K562 (cell line): ENCODE data around the gene SCLT1. TPM values are rescaled to one million over a fixed set of nuclear protein-coding genes. Genes with fewer than 3 reads are reported as not detected.

ENCODE experiments used
- ATAC-seq: fragments of 200-7000 bp; cut with Tn5 transposase; 3 replicates; pipeline ENCODE4 v1.9.1; 2020; ENCODE audit warnings: moderate library complexity
- BruUV-seq: library from RNA; stranded (reverse); fragments of 400-500 nt; replicated peaks from 2 replicates; lab custom pipeline; 2021; lab: Mats Ljungman, UMichigan
- CTCF ChIA-PET: fragments of 300-600 bp; formaldehyde crosslinking; extraction: SDS; loops from one replicate; lab custom pipeline; 2021; ENCODE audit warnings: low intra/inter-chr PET ratio; lab: Yijun Ruan, JAX
- POLR2A ChIA-PET: fragments of 300-600, 350-650 bp; sonication (Branson Sonifier 250); formaldehyde crosslinking; extraction: SDS; loops from one replicate; lab custom pipeline; 2021; ENCODE audit warnings: antibody characterized with exemption, inconsistent platforms; lab: Yijun Ruan, JAX
- DNase-seq, 4 experiments: peaks; one replicate each; pipeline versions ENCODE4 v3.0.0 to v3.0.0-alpha.2; 2011 to 2018; ENCODE audit warnings: low spot score in 3 of 4, mixed read lengths in 3 of 4; ENCODE audit errors: extremely low read depth in 1 of 4
- FAIRE-seq: peaks from 2 replicates; lab custom pipeline; 2011; peaks lifted over from hg19 to GRCh38; lab: Jason Lieb, UNC
- H2AFZ ChIP-seq: 2 replicates; pipeline ENCODE4 v1.6.0; 2011; ENCODE audit warnings: low read depth, low read length, control low read depth, inconsistent platforms
- H3K27ac ChIP-seq: fragments of 200-600 bp; 3 replicates; pipeline ENCODE4 v1.8.0; 2011; ENCODE audit warnings: low read depth, mild to moderate bottlenecking, control low read depth, inconsistent platforms, low read length, moderate library complexity, mixed read lengths; ENCODE audit errors: extremely low read depth
- H3K27me3 ChIP-seq, 2 experiments: fragments of 300-600 bp in 1 of 2; 2 replicates in 1 of 2; 3 replicates in 1 of 2; pipeline versions ENCODE4 v1.6.0 to v1.8.0; 2011; ENCODE audit warnings: inconsistent platforms in 2 of 2, low read length in 2 of 2, mild to moderate bottlenecking in 1 of 2, mixed read lengths in 1 of 2, moderate library complexity in 1 of 2; ENCODE audit not compliant: control insufficient read depth in 2 of 2, insufficient read depth in 2 of 2
- H3K36me3 ChIP-seq: fragments of 300-600 bp; 3 replicates; pipeline ENCODE4 v1.8.0; 2011; ENCODE audit warnings: mild to moderate bottlenecking, low read length, inconsistent platforms; ENCODE audit not compliant: control insufficient read depth, insufficient read depth
- H3K4me1 ChIP-seq, 2 experiments: fragments of 200-600 bp in 1 of 2; replicated peaks in 1 of 2; 2 replicates in 1 of 2; 3 replicates in 1 of 2; pipeline versions ENCODE4 v1.5.1 to v1.8.0; 2011; ENCODE audit warnings: inconsistent platforms in 2 of 2, low read length in 2 of 2, mild to moderate bottlenecking in 1 of 2, mixed read lengths in 1 of 2, moderate library complexity in 1 of 2; ENCODE audit not compliant: control insufficient read depth in 2 of 2, insufficient read depth in 2 of 2
- H3K4me2 ChIP-seq: 2 replicates; pipeline ENCODE4 v1.6.1; 2011; ENCODE audit warnings: low read length, control low read depth, inconsistent platforms, mixed read lengths; ENCODE audit not compliant: insufficient read depth
- H3K4me3 ChIP-seq: fragments of 200-600 bp; sonication (generic), shearing (Covaris generic); 2 replicates; pipeline ENCODE4 v1.5.1; 2016; ENCODE audit warnings: control low read depth, inconsistent platforms
- H3K79me2 ChIP-seq: fragments of 200-600 bp; 3 replicates; pipeline ENCODE4 v1.8.0; 2011; ENCODE audit warnings: low read length, inconsistent platforms; ENCODE audit not compliant: control insufficient read depth, insufficient read depth
- H3K9ac ChIP-seq, 2 experiments: 2 replicates each; pipeline versions ENCODE4 v1.6.0 to v1.6.1; 2011; ENCODE audit warnings: low read depth in 2 of 2, low read length in 2 of 2, control low read depth in 1 of 2, inconsistent platforms in 1 of 2, mild to moderate bottlenecking in 1 of 2, mixed read lengths in 1 of 2; ENCODE audit not compliant: insufficient read depth in 1 of 2
- H3K9me1 ChIP-seq: one replicate; pipeline ENCODE4 v1.6.0; 2011; ENCODE audit warnings: inconsistent platforms, mild to moderate bottlenecking, low read length, moderate library complexity; ENCODE audit not compliant: control insufficient read depth, insufficient read depth
- H3K9me3 ChIP-seq: replicated peaks from 2 replicates; pipeline ENCODE4 v1.5.1; 2011; ENCODE audit warnings: low read depth, low read length, inconsistent platforms; ENCODE audit not compliant: control insufficient read depth, insufficient read depth
- H4K20me1 ChIP-seq: replicated peaks from 2 replicates; pipeline ENCODE4 v1.6.1; 2011; ENCODE audit warnings: low read length, inconsistent platforms, mixed read lengths; ENCODE audit not compliant: control insufficient read depth, insufficient read depth
- L3MBTL2 ChIP-seq: fragments of 450-650 bp; IDR thresholded peaks from 2 replicates; pipeline ENCODE4 v1.6.1; 2016; ENCODE audit warnings: mild to moderate bottlenecking, moderate library complexity
- MECOM ChIP-seq: fragments of 250-450 bp; sonication (Bioruptor Pico); IDR thresholded peaks from 2 replicates; pipeline ENCODE4 v1.8.0; 2022; ENCODE audit warnings: inconsistent platforms
- MIER1 ChIP-seq: fragments of 450-650 bp; IDR thresholded peaks from 2 replicates; pipeline ENCODE4 v1.6.1; 2016; ENCODE audit warnings: antibody characterized with exemption, mild to moderate bottlenecking, low read depth
- PCBP2 ChIP-seq: fragments of 200-400 bp; formaldehyde crosslinking; IDR thresholded peaks from 2 replicates; pipeline ENCODE4 v1.6.1; 2018; ENCODE audit warnings: low read length, low read depth, mild to moderate bottlenecking, moderate library complexity; ENCODE audit not compliant: poor library complexity, severe bottlenecking
- SAFB2 ChIP-seq: fragments of 200-400 bp; formaldehyde crosslinking; IDR thresholded peaks from 2 replicates; pipeline ENCODE4 v1.6.1; 2018; ENCODE audit warnings: borderline replicate concordance, low read length, low read depth, moderate library complexity; ENCODE audit not compliant: severe bottlenecking
- SMARCA5 ChIP-seq: fragments of 450-650 bp; IDR thresholded peaks from 2 replicates; pipeline ENCODE4 v1.6.1; 2016
- ZNF175 ChIP-seq: fragments of 200-800 bp; sonication (Bioruptor generic); IDR thresholded peaks from 2 replicates; pipeline ENCODE4 v1.6.1; 2016; ENCODE audit warnings: low read depth, mild to moderate bottlenecking, missing genetic modification characterization, missing compliant biosample characterization
- WGBS: fragments of 100-300 bp; shearing (Covaris generic); methylation state at CpG from one replicate; pipeline ENCODE4 v1.1.6; 2016; ENCODE audit warnings: low coverage, mixed read lengths; ENCODE audit not compliant: insufficient coverage; ENCODE audit errors: missing lambda C conversion rate; 5-methylcytosine and 5-hydroxymethylcytosine counted together
- in situ Hi-C: fragments of 300-500 bp; cut with MboI; formaldehyde crosslinking; loops from 4 replicates; pipeline ENCODE4 v1.15.0; 2018; ENCODE audit warnings: inconsistent platforms, mixed read lengths
- intact Hi-C: fragments of 100-400 bp; cut with micrococcal nuclease; formaldehyde crosslinking; loops from 2 replicates; pipeline ENCODE4 v1.14.2; 2022
- polyA plus RNA-seq, 8 experiments: library from polyadenylated mRNA; depleted of rRNA in 4 of 8; stranded (reverse) in 5 of 8; unstranded in 3 of 8; fragments of >200 nt; fragmentation: Nextera tagmentation in 2 of 8; fragmentation: Illumina TruSeq in 1 of 8; extraction: Ambion mirVana in 2 of 8; extraction: Trizol in 1 of 8; gene quantifications; 2 replicates each; pipeline versions ENCODE4 v1.2.1 to v1.2.3, GENCODE V29; 2011 to 2014; ENCODE audit warnings: inconsistent platforms in 1 of 8, missing spikeins in 1 of 8
- total RNA-seq, 7 experiments: library from RNA; depleted of rRNA in 6 of 7; stranded (reverse); fragments of >200 nt in 6 of 7; fragmentation: Illumina TruSeq in 2 of 7; extraction: Trizol in 2 of 7; gene quantifications; 2 replicates each; pipeline versions ENCODE4 v1.2.1 to v1.2.3, GENCODE V29; 2011 to 2021; ENCODE audit warnings: low replicate concordance in 1 of 7
- TF ChIP-seq, protein P1 (sequence below): sonication (generic); formaldehyde crosslinking; IDR thresholded peaks from 2 replicates; pipeline ENCODE4 v1.8.1; 2023; ENCODE audit warnings: mild to moderate bottlenecking, missing genetic modification reagents
- TF ChIP-seq, protein P2 (sequence below): IDR thresholded peaks from 2 replicates; pipeline ENCODE4 v1.6.1; 2011; ENCODE audit not compliant: insufficient read length; ENCODE audit errors: extremely low read depth
- TF ChIP-seq, protein P3 (sequence below): fragments of 450-650 bp; IDR thresholded peaks from 2 replicates; pipeline ENCODE4 v1.6.1; 2016; ENCODE audit warnings: missing biosample characterization, missing genetic modification characterization

The SCLT1 gene
- total and polyA plus RNA-seq, 9 of the 15 experiments (the other 6 are each of a cell fraction or from before 2014, with no cell fraction given) = 8.0 to 31.9 (median 24.2) TPM

DNA sequence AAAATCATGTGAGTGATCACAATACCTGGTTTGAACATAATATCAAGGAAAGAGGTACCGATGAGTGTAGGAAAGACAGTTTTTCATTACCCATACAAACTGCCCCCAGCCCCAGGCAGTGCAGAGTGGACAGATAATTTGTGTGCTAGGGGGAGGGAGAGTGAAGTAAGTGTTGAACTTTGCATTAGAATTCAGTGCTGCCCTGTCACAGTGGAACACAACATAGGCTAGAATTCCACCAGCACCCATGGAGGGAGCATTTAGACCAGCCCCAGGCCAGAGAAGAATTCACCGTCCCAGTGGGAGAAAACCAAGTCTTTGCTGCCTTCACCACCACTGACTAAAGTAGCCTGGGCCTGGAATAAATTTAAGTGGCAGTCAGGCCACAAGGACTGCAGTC is 107.3 kb downstream of the SCLT1 start:
- peaks cover 8% of the 10 kb centered on the region; the same call in 2 of the 3 replicates for H3K36me3 ChIP-seq
- TF ChIP-seq, protein P1, sequence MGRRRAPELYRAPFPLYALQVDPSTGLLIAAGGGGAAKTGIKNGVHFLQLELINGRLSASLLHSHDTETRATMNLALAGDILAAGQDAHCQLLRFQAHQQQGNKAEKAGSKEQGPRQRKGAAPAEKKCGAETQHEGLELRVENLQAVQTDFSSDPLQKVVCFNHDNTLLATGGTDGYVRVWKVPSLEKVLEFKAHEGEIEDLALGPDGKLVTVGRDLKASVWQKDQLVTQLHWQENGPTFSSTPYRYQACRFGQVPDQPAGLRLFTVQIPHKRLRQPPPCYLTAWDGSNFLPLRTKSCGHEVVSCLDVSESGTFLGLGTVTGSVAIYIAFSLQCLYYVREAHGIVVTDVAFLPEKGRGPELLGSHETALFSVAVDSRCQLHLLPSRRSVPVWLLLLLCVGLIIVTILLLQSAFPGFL (CRISPR knock-in tag) = no peak
- no peak for TF ChIP-seq MECOM
- TF ChIP-seq, protein P2, sequence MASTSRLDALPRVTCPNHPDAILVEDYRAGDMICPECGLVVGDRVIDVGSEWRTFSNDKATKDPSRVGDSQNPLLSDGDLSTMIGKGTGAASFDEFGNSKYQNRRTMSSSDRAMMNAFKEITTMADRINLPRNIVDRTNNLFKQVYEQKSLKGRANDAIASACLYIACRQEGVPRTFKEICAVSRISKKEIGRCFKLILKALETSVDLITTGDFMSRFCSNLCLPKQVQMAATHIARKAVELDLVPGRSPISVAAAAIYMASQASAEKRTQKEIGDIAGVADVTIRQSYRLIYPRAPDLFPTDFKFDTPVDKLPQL = no peak
- no peak for TF ChIP-seq PCBP2
- no peak for TF ChIP-seq MIER1
- TF ChIP-seq L3MBTL2 = no peak
- no peak for TF ChIP-seq SAFB2
- TF ChIP-seq, protein P3, sequence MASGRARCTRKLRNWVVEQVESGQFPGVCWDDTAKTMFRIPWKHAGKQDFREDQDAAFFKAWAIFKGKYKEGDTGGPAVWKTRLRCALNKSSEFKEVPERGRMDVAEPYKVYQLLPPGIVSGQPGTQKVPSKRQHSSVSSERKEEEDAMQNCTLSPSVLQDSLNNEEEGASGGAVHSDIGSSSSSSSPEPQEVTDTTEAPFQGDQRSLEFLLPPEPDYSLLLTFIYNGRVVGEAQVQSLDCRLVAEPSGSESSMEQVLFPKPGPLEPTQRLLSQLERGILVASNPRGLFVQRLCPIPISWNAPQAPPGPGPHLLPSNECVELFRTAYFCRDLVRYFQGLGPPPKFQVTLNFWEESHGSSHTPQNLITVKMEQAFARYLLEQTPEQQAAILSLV (tag) = no peak
- TF ChIP-seq ZNF175 (CRISPR knock-in tag) = no peak
- no peak for TF ChIP-seq SMARCA5
- intact Hi-C loops = no loop called here
- ATAC-seq = no peak
- H3K79me2 ChIP-seq = no peaks in the 10 kb centered on the region
- in situ Hi-C loops = no loop called here
- ChIA-PET CTCF (no interaction called here), POLR2A (no interaction called here)
- H3K9ac ChIP-seq = no peak overlapping the region
- no peaks in the 10 kb centered on the region for H3K4me1 ChIP-seq
- H3K27ac ChIP-seq = no peak overlapping the region
- H3K27me3 ChIP-seq = no peaks in the 10 kb centered on the region
- DNase-seq = no peak
- H3K4me2 ChIP-seq = no peak overlapping the region
- FAIRE-seq = no peak
- no peaks in the 10 kb centered on the region for H3K9me3 ChIP-seq
- H3K4me3 ChIP-seq = no peak overlapping the region
- no peak overlapping the region for H2AFZ ChIP-seq
- BruUV-seq = no TSS peak
- 85% methylated on average over 2 of the region's 2 CpGs for WGBS
- no peaks in the 10 kb centered on the region for H4K20me1 ChIP-seq
- no peaks in the 10 kb centered on the region for H3K9me1 ChIP-seq
